GM12878 (cell line): ENCODE results near the gene FHL1. TPM values are rescaled to one million over a fixed set of nuclear protein-coding genes. Genes with fewer than 3 reads are reported as not detected.

Experiments used
- BACH1 ChIP-seq: fragments of 450-650 bp; IDR thresholded peaks from 2 replicates; pipeline ENCODE4 v1.6.1; 2017; ENCODE audit warnings: mild to moderate bottlenecking, borderline replicate concordance
- CBFB ChIP-seq: IDR thresholded peaks from 2 replicates; pipeline ENCODE4 v1.6.1; 2016; ENCODE audit warnings: antibody characterized with exemption, low read depth
- CHD1 ChIP-seq: IDR thresholded peaks from 2 replicates; pipeline ENCODE4 v1.6.1; 2012; ENCODE audit warnings: low read depth, low read length, improper control_type of control experiment
- EED ChIP-seq: sonication (generic); IDR thresholded peaks from 2 replicates; pipeline ENCODE4 v1.6.1; 2016; ENCODE audit warnings: antibody characterized with exemption, low read depth
- EZH2 ChIP-seq: IDR thresholded peaks from 2 replicates; pipeline ENCODE4 v1.6.1; 2012; ENCODE audit warnings: low read depth, mild to moderate bottlenecking, control low read depth, inconsistent platforms, low read length, borderline replicate concordance; ENCODE audit not compliant: control insufficient read depth
- FOXM1 ChIP-seq: IDR thresholded peaks from 2 replicates; pipeline ENCODE4 v1.6.1; 2012; ENCODE audit warnings: low read depth, mild to moderate bottlenecking, inconsistent platforms, low read length, moderate library complexity
- HCFC1 ChIP-seq: fragments of 150-350 bp; IDR thresholded peaks from 2 replicates; pipeline ENCODE4 v1.6.1; 2014; ENCODE audit warnings: low read length
- HDAC6 ChIP-seq: fragments of 200-600 bp; sonication (generic); IDR thresholded peaks from one replicate; pipeline ENCODE4 v1.8.0; 2017; ENCODE audit warnings: antibody characterized with exemption; ENCODE audit not compliant: unreplicated experiment
- HSF1 ChIP-seq: fragments of 150-350 bp; IDR thresholded peaks from 2 replicates; pipeline ENCODE4 v1.6.1; 2014; ENCODE audit warnings: mild to moderate bottlenecking, low read depth, low read length
- LARP7 ChIP-seq: fragments of 450-650 bp; IDR thresholded peaks from 2 replicates; pipeline ENCODE4 v1.6.1; 2017; ENCODE audit warnings: mild to moderate bottlenecking
- MEF2A ChIP-seq: IDR thresholded peaks from 2 replicates; pipeline ENCODE4 v1.6.1; 2011; ENCODE audit warnings: low read depth, mild to moderate bottlenecking, low read length, moderate library complexity; ENCODE audit not compliant: insufficient read depth
- MEF2B ChIP-seq: fragments of 450-650 bp; IDR thresholded peaks from 2 replicates; pipeline ENCODE4 v1.6.1; 2018; ENCODE audit warnings: mild to moderate bottlenecking, moderate library complexity; ENCODE audit not compliant: partially characterized antibody, poor library complexity, severe bottlenecking
- MYB ChIP-seq: fragments of 150-350 bp; IDR thresholded peaks from 2 replicates; pipeline ENCODE4 v1.6.1; 2014; ENCODE audit warnings: mild to moderate bottlenecking, low read depth, low read length, borderline replicate concordance
- NKRF ChIP-seq: fragments of 450-650 bp; conservative IDR thresholded peaks from 2 replicates; pipeline ENCODE4 v1.6.1; 2017; ENCODE audit warnings: mild to moderate bottlenecking, moderate library complexity
- PAX5 ChIP-seq: IDR thresholded peaks from 2 replicates; pipeline ENCODE4 v1.6.1; 2011; ENCODE audit warnings: low read depth, low read length, borderline replicate concordance
- PML ChIP-seq: IDR thresholded peaks from 2 replicates; pipeline ENCODE4 v1.6.1; 2012; ENCODE audit warnings: low read length, inconsistent platforms
- POLR2A ChIP-seq: IDR thresholded peaks from 2 replicates; pipeline ENCODE4 v1.6.1; 2011; ENCODE audit warnings: low read depth, mild to moderate bottlenecking, low read length
- RFX5 ChIP-seq: IDR thresholded peaks from 2 replicates; pipeline ENCODE4 v1.6.1; 2011; ENCODE audit warnings: low read depth, low read length, improper control_type of control experiment
- RUNX3 ChIP-seq: IDR thresholded peaks from 2 replicates; pipeline ENCODE4 v1.6.1; 2012; ENCODE audit warnings: low read length, inconsistent platforms
- SPI1 ChIP-seq: IDR thresholded peaks from 2 replicates; pipeline ENCODE4 v1.6.1; 2011; ENCODE audit warnings: low read depth, mild to moderate bottlenecking, low read length, moderate library complexity, borderline replicate concordance; ENCODE audit not compliant: insufficient read depth
- SRF ChIP-seq, 2 experiments: IDR thresholded peaks; 2 replicates each; pipeline ENCODE4 v1.6.1; 2011; ENCODE audit warnings: low read depth in 2 of 2, low read length in 2 of 2, mild to moderate bottlenecking in 1 of 2, moderate library complexity in 1 of 2
- STAT3 ChIP-seq: IDR thresholded peaks from 2 replicates; pipeline ENCODE4 v1.6.1; 2011; ENCODE audit warnings: low read depth, low read length, improper control_type of control experiment
- SUPT20H ChIP-seq: IDR thresholded peaks from 2 replicates; pipeline ENCODE4 v1.6.1; 2011; ENCODE audit warnings: low read depth, mild to moderate bottlenecking, low read length, moderate library complexity, borderline replicate concordance; ENCODE audit not compliant: control insufficient read depth
- USF1 ChIP-seq: IDR thresholded peaks from 2 replicates; pipeline ENCODE4 v1.6.1; 2011; ENCODE audit warnings: borderline replicate concordance, low read depth, mild to moderate bottlenecking, moderate library complexity, mixed read lengths, low read length; ENCODE audit not compliant: insufficient read depth; ENCODE audit errors: extremely low read length
- WRNIP1 ChIP-seq: IDR thresholded peaks from 2 replicates; pipeline ENCODE4 v1.6.1; 2011; ENCODE audit warnings: low read depth, low read length, improper control_type of control experiment, borderline replicate concordance
- YBX1 ChIP-seq: fragments of 450-650 bp; IDR thresholded peaks from 2 replicates; pipeline ENCODE4 v1.6.1; 2016; ENCODE audit warnings: antibody characterized with exemption
- ZNF207 ChIP-seq: fragments of 450-650 bp; IDR thresholded peaks from 2 replicates; pipeline ENCODE4 v1.6.1; 2014; ENCODE audit warnings: antibody characterized with exemption, mild to moderate bottlenecking, borderline replicate concordance
- polyA plus RNA-seq, 11 experiments: library from polyadenylated mRNA; depleted of rRNA in 4 of 11; unstranded in 6 of 11; stranded (reverse) in 5 of 11; fragments of >200 nt; fragmentation: Nextera tagmentation in 4 of 11; fragmentation: Illumina TruSeq in 1 of 11; extraction: Ambion mirVana in 4 of 11; extraction: Trizol in 1 of 11; gene quantifications; 1 replicate in 1 of 11; 2 replicates in 10 of 11; pipeline versions ENCODE4 v1.2.1 to v1.2.3, GENCODE V29; 2011 to 2016; ENCODE audit warnings: inconsistent platforms in 2 of 11, missing spikeins in 2 of 11, low read depth in 1 of 11
- total RNA-seq, 4 experiments: library from RNA; depleted of rRNA in 3 of 4; stranded (reverse); fragments of >200 nt in 3 of 4; fragmentation: Illumina TruSeq in 1 of 4; extraction: Trizol in 1 of 4; gene quantifications; 2 replicates each; pipeline versions ENCODE4 v1.2.1 to v1.2.3, GENCODE V29; 2013 to 2021

The FHL1 gene
- total and polyA plus RNA-seq, 10 of the 15 experiments (the other 5 are each of a cell fraction or from before 2014, with no cell fraction given), result 0.13 to 0.59 (median 0.34) TPM; not detected in 1

GRCh38 chrX:136251041-136251991 lies 104.0 kb downstream of the FHL1 start, which contains the start of gene MAP7D3 (continued):
- 0 out of 2 replicates have a peak, but pooled peaks have one; percentile 27 for TF ChIP-seq NKRF
- no peak for TF ChIP-seq MYB
- no peak for TF ChIP-seq RUNX3
- TF ChIP-seq POLR2A, result peak; percentile 91
- TF ChIP-seq YBX1, result no peak
- no peak for TF ChIP-seq BACH1
- TF ChIP-seq WRNIP1, result no peak
- no peak for TF ChIP-seq EED
- no peak for TF ChIP-seq HDAC6
- TF ChIP-seq SPI1, result no peak
- no peak for TF ChIP-seq CHD1
- 0 out of 2 replicates have a peak, but pooled peaks have one; percentile 9 for TF ChIP-seq LARP7
- TF ChIP-seq CBFB, result no peak
- TF ChIP-seq USF1, result no peak
- TF ChIP-seq MEF2B, result no peak
- TF ChIP-seq HCFC1, result no peak
- no peak for TF ChIP-seq STAT3
- TF ChIP-seq HSF1, result no peak
- no peak for TF ChIP-seq SRF (IDR thresholded peaks at IDR 0.05; ENCODE audit: low read depth in 2 of 2, low read length in 2 of 2)
- TF ChIP-seq MEF2A, result no peak
- no peak for TF ChIP-seq PML
- TF ChIP-seq EZH2, result no peak
- no peak for TF ChIP-seq SUPT20H
- TF ChIP-seq ZNF207, result no peak
- no peak for TF ChIP-seq PAX5
- TF ChIP-seq FOXM1, result no peak
- peak; percentile 92 for TF ChIP-seq RFX5
